ENCODE results near the gene SNX10.
"Not testable (repeated sequence)": the region's sequence is repeated elsewhere in the genome, so short reads cannot be mapped to it uniquely, and the experiment has no call there.

Gene SNX10, protein sequence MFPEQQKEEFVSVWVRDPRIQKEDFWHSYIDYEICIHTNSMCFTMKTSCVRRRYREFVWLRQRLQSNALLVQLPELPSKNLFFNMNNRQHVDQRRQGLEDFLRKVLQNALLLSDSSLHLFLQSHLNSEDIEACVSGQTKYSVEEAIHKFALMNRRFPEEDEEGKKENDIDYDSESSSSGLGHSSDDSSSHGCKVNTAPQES

DNA sequence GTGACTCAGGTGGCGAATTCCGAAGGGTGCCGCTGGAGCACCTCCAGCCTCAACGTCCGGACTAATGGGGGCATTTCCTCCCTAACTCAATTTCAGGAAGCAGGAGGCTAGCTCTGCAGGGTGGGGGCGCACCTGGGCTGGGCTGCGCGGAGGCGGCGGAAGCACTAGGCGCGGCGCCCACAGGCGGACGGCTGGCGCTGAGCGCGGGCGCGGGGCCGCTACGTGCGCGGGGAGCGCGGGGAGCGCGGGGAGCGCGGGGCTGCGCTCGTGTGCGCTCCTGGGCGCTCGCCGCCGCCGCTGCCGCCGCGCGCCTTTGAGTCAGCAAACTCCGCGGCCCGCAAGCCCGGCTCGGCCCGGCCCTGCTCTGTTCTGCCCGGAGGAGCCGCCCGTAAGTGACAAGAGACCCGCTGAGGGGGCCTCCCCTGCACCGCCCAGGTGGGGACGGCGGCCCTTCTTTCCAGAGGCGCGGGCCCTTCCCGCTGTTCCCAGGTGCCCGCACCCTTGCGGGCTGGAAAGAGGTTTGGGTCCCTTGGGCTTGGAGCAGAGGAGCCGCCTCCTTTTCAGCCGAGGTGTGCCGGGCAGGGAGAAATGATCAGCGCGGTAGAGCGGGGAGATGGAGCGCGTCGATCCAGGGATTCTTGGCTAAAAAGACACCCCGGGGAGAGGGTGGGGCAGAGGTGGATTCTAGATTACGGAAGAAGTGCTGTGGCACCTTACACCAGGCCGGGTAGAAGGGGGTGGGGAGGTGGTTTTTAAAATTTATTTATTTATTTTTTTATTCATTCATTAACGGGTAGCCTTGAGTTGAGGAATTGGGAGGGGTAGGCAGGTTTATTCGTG is at the start of gene SNX10:
Gene SNX10, plus strand, starts transcription at position 164 of the 840 bp plus-strand sequence. CDS start 54,581 bp downstream, outside the sequence.
- H3K27ac Mint-ChIP-seq, result peak within 1 kb of the TSS; percentile 90
- peak within 1 kb of the TSS; percentile 90 for H3K4me3 Mint-ChIP-seq
- peaks cover 52% of the 10 kb centered on the region for H3K4me1 Mint-ChIP-seq
- peaks cover 5% of the 10 kb centered on the region for H3K36me3 Mint-ChIP-seq
- no peaks in the 10 kb centered on the region for H3K27me3 Mint-ChIP-seq
- no peaks in the 10 kb centered on the region for H3K9me3 Mint-ChIP-seq
- ATAC-seq, result peak; percentile 85

DNA sequence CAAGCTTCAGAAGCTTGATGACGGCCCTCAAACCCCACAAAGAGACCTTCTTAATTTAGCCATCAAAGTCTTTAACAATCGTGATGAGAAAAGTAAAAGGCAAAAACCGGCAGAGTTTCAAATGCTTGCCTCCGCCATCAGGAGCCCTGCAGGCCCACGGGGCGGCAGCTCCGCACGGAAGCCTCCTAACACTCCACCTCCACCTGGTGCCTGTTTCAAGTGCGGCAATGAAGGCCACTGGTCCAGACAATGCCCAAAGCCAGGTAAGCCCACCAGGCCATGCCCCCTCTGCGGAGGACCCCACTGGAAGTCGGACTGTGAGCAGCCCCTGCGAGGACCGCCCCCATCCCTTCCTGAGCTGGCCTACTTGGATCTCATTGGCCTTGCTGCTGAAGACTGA is 46.5 kb upstream of the SNX10 start:
- H3K9me3 Mint-ChIP-seq, result no peaks in the 10 kb centered on the region
- ATAC-seq, result no peak
- H3K27me3 Mint-ChIP-seq, result no peaks in the 10 kb centered on the region
- no peaks in the 10 kb centered on the region for H3K36me3 Mint-ChIP-seq
- no peak overlapping the region for H3K4me3 Mint-ChIP-seq
- H3K27ac Mint-ChIP-seq, result no peak overlapping the region
- H3K4me1 Mint-ChIP-seq, result no peaks in the 10 kb centered on the region

DNA sequence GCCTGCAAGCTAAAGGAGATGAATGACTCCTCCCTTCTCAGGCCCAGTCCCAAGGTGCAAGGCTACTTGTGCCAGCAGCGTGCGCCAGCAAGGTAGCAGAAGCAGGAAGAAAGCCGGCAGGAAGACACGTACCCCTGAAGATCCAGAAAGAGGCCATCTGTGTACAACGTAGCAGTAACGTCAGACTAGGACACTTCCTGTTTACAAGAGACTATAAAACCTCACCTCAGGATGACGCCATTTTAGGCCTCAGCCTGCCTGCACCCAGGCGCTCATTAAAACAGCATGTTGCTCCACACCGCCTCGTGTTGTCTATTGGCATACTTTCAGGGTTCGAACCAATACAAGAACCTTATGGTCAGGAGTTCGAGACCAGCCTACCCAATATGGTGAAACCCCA is 41.4 kb upstream of the SNX10 start:
- ATAC-seq, result no peak
- Mint-ChIP-seq H3K36me3 (no peaks in the 10 kb centered on the region), H3K4me3 (no peak overlapping the region)

DNA sequence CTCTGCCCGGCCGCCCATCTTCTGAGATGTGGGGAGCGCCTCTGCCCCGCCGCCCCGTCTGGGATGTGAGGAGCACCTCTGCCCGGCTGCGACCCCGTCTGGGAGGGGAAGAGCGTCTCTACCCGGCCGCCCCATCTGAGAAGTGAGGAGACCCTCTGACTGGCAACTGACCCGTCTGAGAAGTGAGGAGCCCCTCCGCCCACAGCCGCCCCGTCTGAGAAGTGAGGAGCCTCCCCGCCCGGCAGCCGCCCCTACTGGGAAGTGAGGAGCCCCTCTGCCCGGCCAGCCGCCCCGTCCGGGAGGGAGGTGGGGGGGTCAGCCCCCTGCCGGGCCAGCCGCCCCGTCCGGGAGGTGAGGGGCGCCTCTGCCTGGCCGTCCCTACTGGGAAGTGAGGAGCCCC is 29.8 kb upstream of the SNX10 start:
- H3K4me1 Mint-ChIP-seq, H3K36me3 Mint-ChIP-seq, ATAC-seq, H3K27ac Mint-ChIP-seq, H3K4me3 Mint-ChIP-seq, H3K9me3 Mint-ChIP-seq: not testable (repeated sequence)
- H3K27me3 Mint-ChIP-seq, result peaks cover 10% of the 10 kb centered on the region

More for the DNA sequence above, 41.4 kb upstream of the SNX10 start:
- H3K9me3 Mint-ChIP-seq, result no peaks in the 10 kb centered on the region
- no peak overlapping the region for H3K27ac Mint-ChIP-seq
- no peaks in the 10 kb centered on the region for H3K27me3 Mint-ChIP-seq
- H3K4me1 Mint-ChIP-seq, result no peaks in the 10 kb centered on the region

DNA sequence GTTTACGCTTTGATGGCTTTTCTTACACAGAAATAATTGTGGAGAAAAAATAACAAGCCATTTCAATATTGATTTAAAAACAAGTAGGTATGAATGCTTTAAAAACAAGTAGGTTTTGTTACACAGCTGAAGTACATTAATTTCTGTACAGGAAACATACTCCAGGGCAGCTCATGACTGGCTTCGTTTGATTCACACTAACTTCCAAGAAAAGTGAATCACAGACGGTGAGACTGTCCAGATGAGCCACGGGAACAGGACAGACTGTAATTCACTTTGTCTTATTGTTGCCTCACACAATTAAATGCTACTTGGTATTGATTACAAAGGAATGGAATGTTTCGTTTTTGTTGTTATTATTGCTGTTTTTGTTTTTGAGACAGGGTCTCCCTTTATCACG is 26.6 kb upstream of the SNX10 start:
- no peaks in the 10 kb centered on the region for H3K4me1 Mint-ChIP-seq
- no peaks in the 10 kb centered on the region for H3K36me3 Mint-ChIP-seq
- no peak for ATAC-seq
- no peak overlapping the region for H3K4me3 Mint-ChIP-seq
- H3K9me3 Mint-ChIP-seq, result no peaks in the 10 kb centered on the region
- no peak overlapping the region for H3K27ac Mint-ChIP-seq
- H3K27me3 Mint-ChIP-seq, result peaks cover 10% of the 10 kb centered on the region

DNA sequence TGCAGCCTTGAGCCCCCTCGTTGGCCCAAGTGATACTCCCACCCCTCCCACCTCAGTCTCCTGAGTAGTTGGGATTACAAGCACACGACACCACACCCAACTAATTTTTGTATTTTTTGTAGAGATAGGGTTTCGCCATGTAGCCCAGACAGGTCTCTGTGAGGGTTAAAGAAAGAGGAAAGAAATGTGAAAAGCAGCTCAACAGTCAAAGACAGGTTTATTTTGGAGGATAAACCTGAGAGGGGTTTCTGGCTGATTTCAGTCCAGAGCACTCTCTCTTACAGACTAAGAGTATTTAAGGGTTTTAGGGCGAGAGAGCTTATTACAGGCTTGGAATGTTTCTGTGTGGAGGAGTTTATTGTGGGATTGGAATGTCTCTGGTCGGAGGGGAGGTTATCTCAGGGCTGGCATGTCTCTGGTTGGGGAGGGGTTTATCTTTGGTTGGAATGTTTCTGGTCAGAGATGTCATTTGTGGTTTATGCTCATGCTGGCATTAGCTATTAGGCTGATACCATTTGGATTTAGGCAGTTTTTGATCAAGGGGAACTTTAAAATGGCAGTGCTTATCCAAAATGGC is 26.1 kb upstream of the SNX10 start:
- no peaks in the 10 kb centered on the region for H3K36me3 Mint-ChIP-seq
- no peak overlapping the region for H3K27ac Mint-ChIP-seq
- no peak for ATAC-seq
- no peaks in the 10 kb centered on the region for H3K4me1 Mint-ChIP-seq
- H3K27me3 Mint-ChIP-seq, result peaks cover 10% of the 10 kb centered on the region
- H3K4me3 Mint-ChIP-seq, result no peak overlapping the region
- H3K9me3 Mint-ChIP-seq, result no peaks in the 10 kb centered on the region

DNA sequence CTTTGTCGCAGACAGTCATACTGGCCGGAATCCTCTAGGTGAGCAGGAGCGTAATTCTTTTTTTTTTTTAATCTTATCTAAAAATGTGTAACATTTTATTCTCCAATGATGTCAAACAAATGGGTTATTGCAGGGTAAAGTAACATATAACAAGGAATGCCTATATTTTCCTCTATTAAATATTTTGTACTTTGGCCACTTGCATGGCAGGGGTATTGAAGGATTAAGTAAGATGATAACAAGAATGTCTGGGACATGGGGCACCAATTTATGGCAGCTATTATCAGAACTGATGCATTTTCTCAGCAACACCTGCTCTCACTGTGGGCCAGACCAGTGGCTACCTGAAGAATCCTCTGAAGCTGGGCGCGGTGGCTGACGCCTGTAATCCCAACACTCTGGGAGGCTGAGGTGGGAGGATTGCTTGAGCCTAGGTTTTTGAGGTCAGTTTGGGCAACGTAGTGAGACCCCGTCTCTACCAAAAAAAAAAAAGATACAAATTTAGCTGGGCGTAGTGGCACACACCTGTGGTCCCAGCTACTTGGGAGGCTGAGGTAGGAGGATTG is 24.0 kb upstream of the SNX10 start:
- no peak for ATAC-seq
- Mint-ChIP-seq H3K27ac (no peak overlapping the region), H3K9me3 (no peaks in the 10 kb centered on the region), H3K36me3 (no peaks in the 10 kb centered on the region), H3K27me3 (peaks cover 10% of the 10 kb centered on the region), H3K4me1 (no peaks in the 10 kb centered on the region), H3K4me3 (no peak overlapping the region)

DNA sequence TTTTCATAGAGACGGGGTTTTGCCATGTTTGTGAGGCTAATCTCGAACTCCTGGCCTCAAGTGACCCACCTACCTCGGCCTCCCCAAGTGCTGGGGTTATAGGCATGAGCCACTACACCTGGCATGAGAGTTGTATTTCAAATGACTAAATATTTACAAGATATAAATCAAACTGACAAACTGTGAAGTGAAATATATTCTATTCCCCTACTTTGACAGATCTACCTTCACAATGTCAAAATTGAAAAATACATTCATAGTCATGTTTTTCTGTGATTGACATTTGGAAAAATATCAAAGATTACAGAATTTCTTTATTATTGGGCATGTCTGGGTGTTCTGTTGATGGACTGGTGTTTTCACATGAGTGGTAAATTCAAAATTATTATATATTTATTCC is 16.4 kb upstream of the SNX10 start:
- H3K4me1 Mint-ChIP-seq, result peaks cover 5% of the 10 kb centered on the region
- no peak for ATAC-seq
- H3K27ac Mint-ChIP-seq, result no peak overlapping the region
- no peak overlapping the region for H3K4me3 Mint-ChIP-seq
- H3K9me3 Mint-ChIP-seq, result no peaks in the 10 kb centered on the region
- H3K27me3 Mint-ChIP-seq, result no peaks in the 10 kb centered on the region
- no peaks in the 10 kb centered on the region for H3K36me3 Mint-ChIP-seq

DNA sequence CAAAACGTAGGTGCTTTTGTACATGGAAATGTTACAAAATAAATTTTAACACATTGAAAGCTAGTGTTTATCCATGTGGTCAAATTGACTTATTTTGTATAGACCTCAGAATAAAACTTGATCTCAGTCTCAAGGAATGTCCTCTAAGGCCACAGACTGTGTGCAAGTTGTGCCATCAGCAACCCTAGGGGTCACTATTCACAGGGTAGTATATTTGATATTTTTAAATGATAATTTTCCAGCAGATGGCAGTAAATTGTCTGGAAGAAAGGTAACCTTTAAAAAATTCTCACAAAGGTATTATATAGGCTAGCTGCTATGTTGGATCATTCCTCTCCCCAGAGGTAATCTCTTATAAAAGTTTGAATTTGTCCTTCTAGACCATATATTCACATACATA is 12.9 kb upstream of the SNX10 start:
- Mint-ChIP-seq H3K9me3 (no peaks in the 10 kb centered on the region), H3K27ac (no peak overlapping the region)

DNA sequence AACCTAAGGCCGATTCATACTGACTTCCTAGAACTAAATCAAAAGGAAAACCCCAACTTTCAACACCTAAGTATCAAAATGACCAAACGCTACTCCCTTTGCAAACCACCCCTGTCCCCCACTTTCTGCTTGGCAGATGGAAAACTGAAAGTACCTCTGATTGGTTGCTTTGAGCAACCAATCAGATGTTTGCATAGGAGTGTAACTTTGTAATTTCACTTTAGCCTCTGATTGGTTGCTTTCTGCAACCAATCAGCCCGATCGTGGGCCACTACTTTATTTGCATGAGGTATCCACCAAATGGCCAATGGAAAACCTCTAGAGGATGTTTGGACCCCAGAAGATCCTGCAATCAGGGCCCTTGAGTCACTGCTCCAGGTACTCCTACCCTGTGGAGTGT is 12.3 kb upstream of the SNX10 start:
- Mint-ChIP-seq H3K27ac (peak overlapping the region; percentile 3), H3K27me3 (no peaks in the 10 kb centered on the region), H3K36me3 (no peaks in the 10 kb centered on the region), H3K9me3 (no peaks in the 10 kb centered on the region), H3K4me1 (peaks cover 5% of the 10 kb centered on the region), H3K4me3 (no peak overlapping the region)
- no peak for ATAC-seq

More for the DNA sequence above, 12.9 kb upstream of the SNX10 start:
- peaks cover 5% of the 10 kb centered on the region for H3K4me1 Mint-ChIP-seq
- ATAC-seq, result peak; percentile 54
- H3K27me3 Mint-ChIP-seq, result no peaks in the 10 kb centered on the region
- no peaks in the 10 kb centered on the region for H3K36me3 Mint-ChIP-seq
- H3K4me3 Mint-ChIP-seq, result no peak overlapping the region

DNA sequence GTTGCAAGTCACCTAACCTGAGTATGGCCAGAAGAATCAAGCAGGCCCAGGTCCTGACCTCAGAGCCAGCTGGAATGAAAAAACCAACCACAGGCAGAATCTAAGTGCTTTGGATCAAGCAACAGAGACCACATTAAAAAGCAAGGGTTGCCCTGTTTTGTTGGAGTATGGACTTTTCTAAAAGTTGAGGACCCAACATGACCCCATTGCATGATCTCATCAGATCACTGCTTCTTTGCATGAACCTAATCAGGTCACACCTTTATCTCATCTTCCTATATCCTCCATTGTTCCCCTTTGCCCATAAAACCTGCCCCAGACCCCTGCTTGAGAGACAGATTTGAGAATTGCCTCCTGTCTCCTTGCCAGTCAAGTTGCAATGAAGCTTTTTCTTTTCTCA is 11.6 kb upstream of the SNX10 start:
- Mint-ChIP-seq H3K4me1 (peaks cover 5% of the 10 kb centered on the region), H3K36me3 (no peaks in the 10 kb centered on the region), H3K27ac (peak overlapping the region; percentile 3), H3K4me3 (no peak overlapping the region), H3K9me3 (no peaks in the 10 kb centered on the region), H3K27me3 (no peaks in the 10 kb centered on the region)
- no peak for ATAC-seq

DNA sequence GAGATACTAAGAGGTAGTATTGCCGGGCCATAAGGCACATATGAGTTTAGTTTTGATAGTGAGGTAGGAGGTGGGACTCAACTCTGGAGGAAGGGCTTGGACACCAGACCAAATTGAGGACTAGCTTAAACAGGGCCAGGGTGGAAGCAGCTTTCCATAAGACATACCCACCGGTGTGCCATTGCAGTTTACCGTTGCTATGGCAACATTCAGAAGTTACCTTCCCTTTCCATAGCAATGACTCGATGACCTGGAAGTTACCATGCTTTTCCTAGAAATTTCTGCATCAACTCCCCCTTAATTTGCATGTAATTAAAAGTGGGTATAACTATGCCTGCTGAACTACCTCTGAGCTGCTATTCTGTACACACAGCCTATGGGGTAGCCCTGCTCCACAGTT is 10.9 kb upstream of the SNX10 start:
- Mint-ChIP-seq H3K4me1 (peaks cover 5% of the 10 kb centered on the region), H3K27me3 (no peaks in the 10 kb centered on the region), H3K36me3 (no peaks in the 10 kb centered on the region), H3K4me3 (no peak overlapping the region), H3K9me3 (no peaks in the 10 kb centered on the region), H3K27ac (peak overlapping the region; percentile 3)
- ATAC-seq, result no peak

DNA sequence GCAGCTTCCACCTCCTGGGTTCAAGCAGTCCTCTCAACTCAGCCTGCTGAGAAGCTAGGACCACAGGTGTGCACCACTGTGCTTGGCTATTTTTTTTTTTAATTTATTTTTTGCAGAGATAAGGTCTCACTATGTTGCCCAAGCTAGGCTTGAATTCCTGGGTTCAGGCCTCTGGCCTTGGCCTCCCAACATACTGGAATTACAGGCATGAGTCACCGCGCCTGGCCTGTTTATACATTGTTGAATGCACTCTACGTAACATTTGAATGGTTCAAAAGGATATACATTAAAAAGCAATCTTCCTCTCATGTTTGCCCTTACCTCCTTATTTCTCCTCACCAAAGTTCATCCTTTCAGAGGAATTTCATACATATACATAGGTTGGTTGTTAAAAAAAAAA is 7.2 kb upstream of the SNX10 start:
- Mint-ChIP-seq H3K9me3 (no peaks in the 10 kb centered on the region), H3K27ac (no peak overlapping the region), H3K27me3 (no peaks in the 10 kb centered on the region), H3K4me3 (no peak overlapping the region), H3K4me1 (peaks cover 4% of the 10 kb centered on the region), H3K36me3 (no peaks in the 10 kb centered on the region)
- no peak for ATAC-seq

DNA sequence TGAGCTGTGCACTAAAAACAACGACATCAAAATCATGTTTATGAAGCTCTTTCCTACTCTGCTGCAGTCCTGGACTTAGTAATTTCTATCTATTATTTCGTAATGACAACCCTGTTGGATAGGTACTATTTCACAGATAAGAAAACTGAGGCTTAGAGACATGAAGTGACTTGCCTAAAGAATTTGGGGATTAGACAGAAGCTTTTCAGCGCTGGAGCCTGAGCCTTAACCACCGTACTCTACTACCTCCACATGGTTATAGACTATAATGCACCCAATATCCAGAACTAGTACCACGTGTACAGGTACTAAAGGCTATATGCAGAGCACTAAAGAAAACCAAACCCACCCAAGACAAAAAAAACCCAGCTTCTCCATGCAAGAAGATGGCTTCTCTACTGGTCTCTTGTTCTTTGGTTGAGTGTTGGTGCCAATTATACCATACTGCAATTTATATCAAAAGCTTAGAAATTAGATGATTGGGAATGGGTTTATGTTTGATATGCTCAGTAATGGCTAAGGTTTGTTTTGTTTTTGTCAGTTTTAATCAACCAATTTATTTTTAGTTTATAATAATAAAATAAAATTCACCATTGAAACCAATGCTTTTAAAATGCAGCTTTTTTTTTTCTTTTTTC is 6.5 kb upstream of the SNX10 start:
- H3K4me3 Mint-ChIP-seq, result no peak overlapping the region
- ATAC-seq, result no peak
- H3K27me3 Mint-ChIP-seq, result no peaks in the 10 kb centered on the region
- no peak overlapping the region for H3K27ac Mint-ChIP-seq
- H3K9me3 Mint-ChIP-seq, result no peaks in the 10 kb centered on the region
- H3K36me3 Mint-ChIP-seq, result no peaks in the 10 kb centered on the region
- H3K4me1 Mint-ChIP-seq, result no peaks in the 10 kb centered on the region

DNA sequence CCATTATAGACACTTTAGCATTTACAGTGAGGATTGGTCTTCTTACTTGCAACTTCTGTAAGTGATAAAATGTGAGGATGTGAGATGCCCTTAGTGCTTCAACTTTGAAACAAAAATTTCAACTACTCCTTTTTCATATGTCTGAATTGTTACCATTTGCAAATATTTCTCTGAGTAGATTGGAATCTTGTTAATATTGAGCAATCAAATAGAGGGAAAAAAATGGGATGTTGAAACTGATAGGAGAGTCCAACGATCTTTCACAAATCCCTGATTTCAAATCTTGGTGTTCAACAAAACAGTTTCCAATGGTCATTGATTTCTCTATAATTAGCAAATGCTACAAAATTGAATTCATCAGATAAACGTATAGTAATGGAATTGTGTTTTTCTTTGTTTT is 5.5 kb upstream of the SNX10 start:
- Mint-ChIP-seq H3K4me3 (no peak overlapping the region), H3K4me1 (no peaks in the 10 kb centered on the region), H3K27ac (no peak overlapping the region), H3K36me3 (no peaks in the 10 kb centered on the region), H3K27me3 (no peaks in the 10 kb centered on the region), H3K9me3 (no peaks in the 10 kb centered on the region)
- no peak for ATAC-seq

All from stimulated activated memory B cell treated with anti-CD40 and anti-IgM and Interleukin-4, amounts not matched to agents 10 μg/mL and 1 μg/mL and 100 μg/mL, for 72 hours (primary cell).